ENCODE results near the gene NPAT. TPM values are rescaled to one million over a fixed set of nuclear protein-coding genes. Genes with fewer than 3 reads are reported as not detected.

Gene NPAT
- total and polyA plus RNA-seq, 4 donors = 1.6 to 12.7 (median 5.9) TPM

DNA sequence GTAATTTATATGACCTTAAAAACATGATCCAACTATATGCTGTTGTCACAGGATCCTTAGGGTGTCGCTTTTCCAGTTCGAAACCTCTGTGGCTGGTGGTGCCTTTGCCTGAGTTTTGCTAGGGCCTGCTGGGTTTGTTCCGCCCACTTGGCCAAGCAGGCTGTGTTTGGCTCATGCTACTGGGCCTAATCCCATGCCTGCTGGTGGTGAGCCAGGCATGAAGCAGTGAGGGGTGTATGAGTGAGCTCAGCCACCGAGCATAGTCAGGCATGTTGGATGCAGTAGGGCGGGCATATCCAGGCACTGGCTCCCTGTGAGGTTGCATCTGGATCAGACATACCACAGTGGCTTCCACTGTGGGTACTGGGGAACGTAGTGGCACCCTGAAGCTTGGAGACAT lies 16.3 kb downstream of the NPAT start:
- TF ChIP-seq YY1 (IDR thresholded peaks at IDR 0.05) (no peak), FOXA2 (IDR thresholded peaks at IDR 0.05) (no peak), RXRA (IDR thresholded peaks at IDR 0.05) (no peak), HNF4A (conservative IDR thresholded peaks at IDR 0.05) (no peak), FOXA1 (IDR thresholded peaks at IDR 0.05) (no peak), SP1 (IDR thresholded peaks at IDR 0.05) (no peak), EGR1 (IDR thresholded peaks at IDR 0.05; ENCODE audit: low read depth in 2 of 2) (no peak)
- TF ChIP-seq, protein P1, sequence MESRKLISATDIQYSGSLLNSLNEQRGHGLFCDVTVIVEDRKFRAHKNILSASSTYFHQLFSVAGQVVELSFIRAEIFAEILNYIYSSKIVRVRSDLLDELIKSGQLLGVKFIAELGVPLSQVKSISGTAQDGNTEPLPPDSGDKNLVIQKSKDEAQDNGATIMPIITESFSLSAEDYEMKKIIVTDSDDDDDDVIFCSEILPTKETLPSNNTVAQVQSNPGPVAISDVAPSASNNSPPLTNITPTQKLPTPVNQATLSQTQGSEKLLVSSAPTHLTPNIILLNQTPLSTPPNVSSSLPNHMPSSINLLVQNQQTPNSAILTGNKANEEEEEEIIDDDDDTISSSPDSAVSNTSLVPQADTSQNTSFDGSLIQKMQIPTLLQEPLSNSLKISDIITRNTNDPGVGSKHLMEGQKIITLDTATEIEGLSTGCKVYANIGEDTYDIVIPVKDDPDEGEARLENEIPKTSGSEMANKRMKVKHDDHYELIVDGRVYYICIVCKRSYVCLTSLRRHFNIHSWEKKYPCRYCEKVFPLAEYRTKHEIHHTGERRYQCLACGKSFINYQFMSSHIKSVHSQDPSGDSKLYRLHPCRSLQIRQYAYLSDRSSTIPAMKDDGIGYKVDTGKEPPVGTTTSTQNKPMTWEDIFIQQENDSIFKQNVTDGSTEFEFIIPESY (IDR thresholded peaks at IDR 0.05) = no peak
- TF ChIP-seq, protein P2, sequence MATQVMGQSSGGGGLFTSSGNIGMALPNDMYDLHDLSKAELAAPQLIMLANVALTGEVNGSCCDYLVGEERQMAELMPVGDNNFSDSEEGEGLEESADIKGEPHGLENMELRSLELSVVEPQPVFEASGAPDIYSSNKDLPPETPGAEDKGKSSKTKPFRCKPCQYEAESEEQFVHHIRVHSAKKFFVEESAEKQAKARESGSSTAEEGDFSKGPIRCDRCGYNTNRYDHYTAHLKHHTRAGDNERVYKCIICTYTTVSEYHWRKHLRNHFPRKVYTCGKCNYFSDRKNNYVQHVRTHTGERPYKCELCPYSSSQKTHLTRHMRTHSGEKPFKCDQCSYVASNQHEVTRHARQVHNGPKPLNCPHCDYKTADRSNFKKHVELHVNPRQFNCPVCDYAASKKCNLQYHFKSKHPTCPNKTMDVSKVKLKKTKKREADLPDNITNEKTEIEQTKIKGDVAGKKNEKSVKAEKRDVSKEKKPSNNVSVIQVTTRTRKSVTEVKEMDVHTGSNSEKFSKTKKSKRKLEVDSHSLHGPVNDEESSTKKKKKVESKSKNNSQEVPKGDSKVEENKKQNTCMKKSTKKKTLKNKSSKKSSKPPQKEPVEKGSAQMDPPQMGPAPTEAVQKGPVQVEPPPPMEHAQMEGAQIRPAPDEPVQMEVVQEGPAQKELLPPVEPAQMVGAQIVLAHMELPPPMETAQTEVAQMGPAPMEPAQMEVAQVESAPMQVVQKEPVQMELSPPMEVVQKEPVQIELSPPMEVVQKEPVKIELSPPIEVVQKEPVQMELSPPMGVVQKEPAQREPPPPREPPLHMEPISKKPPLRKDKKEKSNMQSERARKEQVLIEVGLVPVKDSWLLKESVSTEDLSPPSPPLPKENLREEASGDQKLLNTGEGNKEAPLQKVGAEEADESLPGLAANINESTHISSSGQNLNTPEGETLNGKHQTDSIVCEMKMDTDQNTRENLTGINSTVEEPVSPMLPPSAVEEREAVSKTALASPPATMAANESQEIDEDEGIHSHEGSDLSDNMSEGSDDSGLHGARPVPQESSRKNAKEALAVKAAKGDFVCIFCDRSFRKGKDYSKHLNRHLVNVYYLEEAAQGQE (IDR thresholded peaks at IDR 0.05) = no peak
- TF ChIP-seq, protein P3, sequence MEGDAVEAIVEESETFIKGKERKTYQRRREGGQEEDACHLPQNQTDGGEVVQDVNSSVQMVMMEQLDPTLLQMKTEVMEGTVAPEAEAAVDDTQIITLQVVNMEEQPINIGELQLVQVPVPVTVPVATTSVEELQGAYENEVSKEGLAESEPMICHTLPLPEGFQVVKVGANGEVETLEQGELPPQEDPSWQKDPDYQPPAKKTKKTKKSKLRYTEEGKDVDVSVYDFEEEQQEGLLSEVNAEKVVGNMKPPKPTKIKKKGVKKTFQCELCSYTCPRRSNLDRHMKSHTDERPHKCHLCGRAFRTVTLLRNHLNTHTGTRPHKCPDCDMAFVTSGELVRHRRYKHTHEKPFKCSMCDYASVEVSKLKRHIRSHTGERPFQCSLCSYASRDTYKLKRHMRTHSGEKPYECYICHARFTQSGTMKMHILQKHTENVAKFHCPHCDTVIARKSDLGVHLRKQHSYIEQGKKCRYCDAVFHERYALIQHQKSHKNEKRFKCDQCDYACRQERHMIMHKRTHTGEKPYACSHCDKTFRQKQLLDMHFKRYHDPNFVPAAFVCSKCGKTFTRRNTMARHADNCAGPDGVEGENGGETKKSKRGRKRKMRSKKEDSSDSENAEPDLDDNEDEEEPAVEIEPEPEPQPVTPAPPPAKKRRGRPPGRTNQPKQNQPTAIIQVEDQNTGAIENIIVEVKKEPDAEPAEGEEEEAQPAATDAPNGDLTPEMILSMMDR (IDR thresholded peaks at IDR 0.05; ENCODE audit: low read depth, low read length, missing input control) = no peak
- TF ChIP-seq, protein P4, sequence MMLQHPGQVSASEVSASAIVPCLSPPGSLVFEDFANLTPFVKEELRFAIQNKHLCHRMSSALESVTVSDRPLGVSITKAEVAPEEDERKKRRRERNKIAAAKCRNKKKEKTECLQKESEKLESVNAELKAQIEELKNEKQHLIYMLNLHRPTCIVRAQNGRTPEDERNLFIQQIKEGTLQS (IDR thresholded peaks at IDR 0.05) = no peak
- WGBS = 98% methylated on average over 6 of the region's 6 CpGs
- no peak overlapping the region for H3K4me3 ChIP-seq (ENCODE audit: low read depth in 1 of 3, low read length in 3 of 3)
- H3K9me3 ChIP-seq (ENCODE audit: control insufficient read depth in 4 of 4, low read length in 3 of 4) = peaks cover 0 to 8% (median 2%) of the 10 kb centered on the region in 4 donors
- H3K27me3 ChIP-seq (ENCODE audit: control insufficient read depth in 4 of 4, insufficient read depth in 4 of 4, low read length in 3 of 4) = no peaks in the 10 kb centered on the region
- peaks cover 6 to 17% (median 11%) of the 10 kb centered on the region in 4 donors for H3K36me3 ChIP-seq (ENCODE audit: control insufficient read depth in 4 of 4, insufficient read depth in 3 of 4, low read depth in 1 of 4, low read length in 3 of 4)
- H3K27ac ChIP-seq (ENCODE audit: low read depth in 1 of 2, low read length in 2 of 2) = no peak overlapping the region
- H3K9ac ChIP-seq (ENCODE audit: low read depth in 1 of 2, low read length in 2 of 2) = no peak overlapping the region
- no peak for DNase-seq (ENCODE audit: low spot score)
- no peaks in the 10 kb centered on the region for H3K4me1 ChIP-seq (ENCODE audit: control insufficient read depth in 4 of 4, insufficient read depth in 4 of 4, low read length in 3 of 4)

DNA sequence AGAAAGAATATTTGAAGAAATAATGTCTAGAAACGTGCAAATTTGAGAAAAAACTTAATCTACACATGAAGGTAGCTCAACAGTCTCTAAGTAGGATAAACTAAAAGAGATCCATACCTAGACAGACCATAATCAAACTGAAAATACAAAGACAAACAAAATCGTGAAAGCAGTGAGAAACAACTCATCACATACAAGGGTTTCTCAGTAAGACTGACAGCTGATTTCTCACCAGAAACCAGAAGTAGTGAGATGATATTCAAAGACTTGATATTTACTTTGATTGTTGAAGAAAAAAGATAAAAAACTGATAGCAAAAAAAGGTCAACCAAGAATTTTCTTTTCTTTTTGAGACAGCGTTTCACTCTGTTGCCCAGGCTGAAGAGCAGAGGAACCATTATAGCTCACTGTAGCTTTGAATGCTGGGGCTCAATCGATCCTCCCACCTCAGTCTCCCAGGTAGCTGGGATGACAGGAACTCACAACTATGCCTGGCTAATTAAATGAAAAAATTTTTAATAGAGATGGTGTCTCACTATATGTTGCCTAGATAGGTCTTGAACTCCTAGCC lies 17.4 kb downstream of the NPAT start:
- H3K36me3 ChIP-seq (ENCODE audit: control insufficient read depth in 4 of 4, insufficient read depth in 3 of 4, low read depth in 1 of 4, low read length in 3 of 4) = peaks cover 6 to 17% (median 10%) of the 10 kb centered on the region in 4 donors
- no peak overlapping the region for H3K4me3 ChIP-seq (ENCODE audit: low read depth in 1 of 3, low read length in 3 of 3)
- H3K27ac ChIP-seq (ENCODE audit: low read depth in 1 of 2, low read length in 2 of 2) = no peak overlapping the region
- WGBS = 97% methylated on average over 4 of the region's 4 CpGs
- H3K27me3 ChIP-seq (ENCODE audit: control insufficient read depth in 4 of 4, insufficient read depth in 4 of 4, low read length in 3 of 4) = no peaks in the 10 kb centered on the region
- peaks cover 0 to 8% (median 2%) of the 10 kb centered on the region in 4 donors for H3K9me3 ChIP-seq (ENCODE audit: control insufficient read depth in 4 of 4, low read length in 3 of 4)
- H3K4me1 ChIP-seq (ENCODE audit: control insufficient read depth in 4 of 4, insufficient read depth in 4 of 4, low read length in 3 of 4) = no peaks in the 10 kb centered on the region
- no peak for DNase-seq (ENCODE audit: low spot score)
- no peak overlapping the region for H3K9ac ChIP-seq (ENCODE audit: low read depth in 1 of 2, low read length in 2 of 2)
- TF ChIP-seq EGR1 (IDR thresholded peaks at IDR 0.05; ENCODE audit: low read depth in 2 of 2) (no peak), NR2F2 (IDR thresholded peaks at IDR 0.05) (no peak), FOXA1 (IDR thresholded peaks at IDR 0.05) (no peak), MAX (IDR thresholded peaks at IDR 0.05) (no peak), GABPA (IDR thresholded peaks at IDR 0.05 in 1 of 2, conservative IDR thresholded peaks at IDR 0.05 in 1 of 2) (no peak), RXRA (IDR thresholded peaks at IDR 0.05) (no peak), HNF4G (IDR thresholded peaks at IDR 0.05) (no peak), RAD21 (IDR thresholded peaks at IDR 0.05) (no peak), FOXA2 (IDR thresholded peaks at IDR 0.05) (no peak), JUND (IDR thresholded peaks at IDR 0.05) (no peak), TAF1 (conservative IDR thresholded peaks at IDR 0.05) (no peak)
- TF ChIP-seq, protein P3 (IDR thresholded peaks at IDR 0.05; ENCODE audit: low read depth, low read length, missing input control) = no peak
- TF ChIP-seq, protein P1 (IDR thresholded peaks at IDR 0.05) = no peak

All from liver (tissue), 9 donors.